ENCODE data around the gene FNIP2. TPM values are rescaled to one million over a fixed set of nuclear protein-coding genes. Genes with fewer than 3 reads are reported as not detected.
A peak's percentile ranks its signal among the peaks of the same experiment; 100 is the strongest.

Gene FNIP2
- total and polyA plus RNA-seq, 10 of the 15 experiments (the other 5 are each of a cell fraction or from before 2014, with no cell fraction given), result 0.03 to 0.38 (median 0.15) TPM

- TF ChIP-seq SMC3 (IDR thresholded peaks at IDR 0.05; ENCODE audit: borderline replicate concordance, low read length) (peak; percentile 75; the same call in 1 of the 2 replicates), HDAC2 (IDR thresholded peaks at IDR 0.05) (no peak), SIN3A (IDR thresholded peaks at IDR 0.05; ENCODE audit: low read depth, low read length) (no peak), ZNF592 (IDR thresholded peaks at IDR 0.05) (peak; percentile 50; the same call in 1 of the 2 replicates), STAT3 (IDR thresholded peaks at IDR 0.05; ENCODE audit: low read depth, low read length) (no peak), KAT2A (conservative IDR thresholded peaks at IDR 0.05; ENCODE audit: control insufficient read depth, low read depth, low read length) (no peak), STAT1 (conservative IDR thresholded peaks at IDR 0.05) (no peak), TAF1 (IDR thresholded peaks at IDR 0.05; ENCODE audit: borderline replicate concordance, low read depth, low read length) (no peak)
Observed at GRCh38 chr4:158850800-158851644, 82.2 kb downstream of the FNIP2 start (continued).

Measured in GM12878 (cell line).